Endothelial cell of umbilical vein (primary cell): ENCODE measurements around the gene SIRT2. TPM values are rescaled to one million over a fixed set of nuclear protein-coding genes. Genes with fewer than 3 reads are reported as not detected.

ENCODE experiments used
- BruUV-seq: library from RNA; stranded (reverse); fragments of 400-500 nt; replicated peaks from 2 replicates; lab custom pipeline; 2021; lab: Mats Ljungman, UMichigan
- CTCF ChIA-PET: fragments of 300-600, 350-600 bp; sonication (Branson Sonifier 250); formaldehyde crosslinking; loops from one replicate; lab custom pipeline; 2021; ENCODE audit warnings: antibody characterized with exemption, inconsistent platforms; lab: Charles Lee
- POLR2A ChIA-PET: fragments of 300-600, 350-600 bp; sonication (Branson Sonifier 250); formaldehyde crosslinking; loops from one replicate; lab custom pipeline; 2021; ENCODE audit warnings: antibody characterized with exemption, inconsistent platforms; lab: Charles Lee
- DNase-seq: peaks from one replicate; pipeline ENCODE4 v3.0.0-alpha.2; 2011; ENCODE audit warnings: low read depth, low spot score
- FAIRE-seq: peaks from 2 replicates; lab custom pipeline; 2011; peaks lifted over from hg19 to GRCh38; lab: Jason Lieb, UNC
- H2AFZ ChIP-seq: 2 replicates; pipeline ENCODE4 v1.6.0; 2012; ENCODE audit warnings: low read depth, low read length, control low read depth, inconsistent platforms
- H3K27ac ChIP-seq: 2 replicates; pipeline ENCODE4 v1.5.1; 2011; ENCODE audit warnings: low read depth, mild to moderate bottlenecking, control low read depth, low read length, moderate library complexity; ENCODE audit not compliant: insufficient read depth
- H3K27me3 ChIP-seq, 2 experiments: 2 replicates each; pipeline versions ENCODE4 v1.6.0 to v1.6.1; 2011; ENCODE audit warnings: low read length in 2 of 2, mixed read lengths in 1 of 2; ENCODE audit not compliant: control insufficient read depth in 2 of 2, insufficient read depth in 2 of 2
- H3K36me3 ChIP-seq, 2 experiments: 2 replicates in 1 of 2; 3 replicates in 1 of 2; pipeline ENCODE4 v1.5.1; 2011; ENCODE audit warnings: low read length in 2 of 2, mild to moderate bottlenecking in 1 of 2, moderate library complexity in 1 of 2; ENCODE audit not compliant: control insufficient read depth in 2 of 2, insufficient read depth in 2 of 2; ENCODE audit errors: extremely low read depth in 1 of 2
- H3K4me1 ChIP-seq: 3 replicates; pipeline ENCODE4 v1.5.1; 2011; ENCODE audit warnings: mild to moderate bottlenecking, low read length; ENCODE audit not compliant: control insufficient read depth, insufficient read depth; ENCODE audit errors: extremely low read depth
- H3K4me2 ChIP-seq: 2 replicates; pipeline ENCODE4 v1.6.1; 2011; ENCODE audit warnings: low read length, control low read depth, mixed read lengths; ENCODE audit not compliant: insufficient read depth
- H3K4me3 ChIP-seq, 3 experiments: fragments of 200-600 bp in 1 of 3; sonication (generic), shearing (Covaris generic) in 1 of 3; replicated peaks in 1 of 3; 2 replicates each; pipeline ENCODE4 v1.5.1; 2011 to 2016; ENCODE audit warnings: control low read depth in 3 of 3, low read length in 3 of 3, mild to moderate bottlenecking in 2 of 3, inconsistent platforms in 1 of 3, low read depth in 1 of 3, moderate library complexity in 1 of 3; ENCODE audit not compliant: insufficient read depth in 1 of 3
- H3K79me2 ChIP-seq: 2 replicates; pipeline ENCODE4 v1.6.0; 2012; ENCODE audit warnings: low read length, inconsistent platforms; ENCODE audit not compliant: control insufficient read depth, insufficient read depth
- H3K9ac ChIP-seq: replicated peaks from 2 replicates; pipeline ENCODE3; 2011; ENCODE audit warnings: low read length, control low read depth; ENCODE audit not compliant: insufficient read depth; ENCODE audit errors: extremely low read depth
- H3K9me1 ChIP-seq: replicated peaks from 3 replicates; pipeline ENCODE4 v1.6.0; 2011; ENCODE audit warnings: mild to moderate bottlenecking, low read length; ENCODE audit not compliant: control insufficient read depth, insufficient read depth; ENCODE audit errors: extremely low read depth
- H3K9me3 ChIP-seq: replicated peaks from 2 replicates; pipeline ENCODE4 v1.5.1; 2012; ENCODE audit warnings: low read length, inconsistent platforms; ENCODE audit not compliant: control insufficient read depth, insufficient read depth
- H4K20me1 ChIP-seq: replicated peaks from 2 replicates; pipeline ENCODE3; 2011; ENCODE audit warnings: mild to moderate bottlenecking, low read length; ENCODE audit not compliant: control insufficient read depth, insufficient read depth; ENCODE audit errors: extremely low read depth
- EZH2 ChIP-seq: IDR thresholded peaks from 2 replicates; pipeline ENCODE4 v1.6.1; 2012; ENCODE audit warnings: borderline replicate concordance, low read depth, mild to moderate bottlenecking, moderate library complexity, low read length, inconsistent platforms; ENCODE audit not compliant: severe bottlenecking
- FOS ChIP-seq: IDR thresholded peaks from 2 replicates; pipeline ENCODE4 v1.6.1; 2011; ENCODE audit warnings: mild to moderate bottlenecking, low read length, moderate library complexity, borderline replicate concordance; ENCODE audit not compliant: insufficient read depth
- GATA2 ChIP-seq: IDR thresholded peaks from 2 replicates; pipeline ENCODE4 v1.7.0; 2011; ENCODE audit warnings: low read depth, mild to moderate bottlenecking, moderate library complexity, mixed read lengths, low read length; ENCODE audit not compliant: insufficient read length, insufficient read depth
- JUN ChIP-seq: IDR thresholded peaks from 2 replicates; pipeline ENCODE4 v1.6.1; 2011; ENCODE audit warnings: borderline replicate concordance, low read depth; ENCODE audit not compliant: insufficient read length, insufficient read depth
- MYC ChIP-seq: IDR thresholded peaks from one replicate; pipeline ENCODE4 v1.6.1; 2011; ENCODE audit warnings: mild to moderate bottlenecking, low read depth, low read length
- POLR2A ChIP-seq: IDR thresholded peaks from 2 replicates; pipeline ENCODE4 v1.6.1; 2012; ENCODE audit warnings: low read depth, mild to moderate bottlenecking, control low read depth, low read length
- POLR2AphosphoS5 ChIP-seq: IDR thresholded peaks from 2 replicates; pipeline ENCODE4 v1.6.1; 2012; ENCODE audit warnings: low read depth, mild to moderate bottlenecking, control low read depth, low read length, moderate library complexity; ENCODE audit not compliant: insufficient read depth
- dilution Hi-C: fragments of 300-500 bp; cut with MboI; formaldehyde crosslinking; loops from one replicate; pipeline ENCODE4 v1.15.0; 2019; ENCODE audit warnings: low sequenced_read_pairs; ENCODE audit not compliant: extremely low pct_ligation_motif_present
- intact Hi-C: fragments of 100-400 bp; cut with micrococcal nuclease; formaldehyde crosslinking; loops from one replicate; pipeline ENCODE4 v1.10.0; 2022
- polyA plus RNA-seq, 4 experiments: library from polyadenylated mRNA; depleted of rRNA in 3 of 4; stranded (reverse) in 3 of 4; unstranded in 1 of 4; fragments of >200 nt; gene quantifications; 2 replicates each; pipeline versions ENCODE4 v1.2.1 to v1.2.3, GENCODE V29; 2011 to 2012; ENCODE audit warnings: missing spikeins in 1 of 4
- total RNA-seq: library from RNA; stranded (reverse); gene quantifications from 2 replicates; pipeline ENCODE4 v1.2.3, GENCODE V29; 2021
- TF ChIP-seq, protein P1 (sequence below), 2 donors: IDR thresholded peaks; 1 replicate in 1 of 2; 2 replicates in 1 of 2; pipeline ENCODE4 v1.5.1; 2011; ENCODE audit warnings: low read length in 2 of 2, mild to moderate bottlenecking in 2 of 2, moderate library complexity in 2 of 2, control low read depth in 1 of 2, inconsistent platforms in 1 of 2, low read depth in 1 of 2; ENCODE audit not compliant: insufficient read depth in 1 of 2; ENCODE audit errors: extremely low read depth in 1 of 2
- TF ChIP-seq, protein P2 (sequence below): IDR thresholded peaks from 2 replicates; pipeline ENCODE4 v1.6.1; 2011; ENCODE audit not compliant: insufficient read depth, insufficient read length

Gene SIRT2
- total and polyA plus RNA-seq, 2 donors (not counting 3 experiments of a cell fraction or from before 2014, with no cell fraction given): 47.6 to 72.5 TPM

DNA sequence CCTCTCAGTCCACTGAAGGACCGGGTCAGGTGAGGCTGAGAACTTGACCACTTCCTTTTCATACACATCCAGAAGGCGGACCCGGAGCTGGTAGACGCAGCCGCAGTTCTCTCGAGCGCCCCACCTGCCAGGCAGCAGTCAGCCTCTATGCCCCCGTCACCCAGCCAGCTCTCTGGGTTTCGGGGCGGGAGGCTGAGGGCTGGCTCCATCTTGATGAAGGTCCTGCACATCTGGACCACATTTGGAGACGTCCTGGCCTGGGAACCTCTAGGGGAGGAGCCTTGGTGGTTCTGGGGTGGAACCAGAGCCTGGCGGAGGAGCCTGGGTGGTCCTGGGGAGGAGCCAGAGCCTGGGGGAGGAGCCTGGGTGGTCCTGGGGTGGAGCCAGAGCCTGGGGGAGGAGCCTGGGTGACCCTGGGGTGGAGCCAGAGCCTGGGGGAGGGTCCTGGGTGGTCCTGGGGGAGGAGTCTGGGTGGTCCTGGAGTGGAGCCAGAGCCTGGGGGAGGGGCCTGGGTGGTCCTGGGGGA is 45.6 kb upstream of the SIRT2 start:
- no peaks in the 10 kb centered on the region for H3K79me2 ChIP-seq
- H2AFZ ChIP-seq: no peak overlapping the region
- peaks cover 0 to 2% of the 10 kb centered on the region in 2 experiments for H3K36me3 ChIP-seq
- H4K20me1 ChIP-seq: no peaks in the 10 kb centered on the region
- H3K4me1 ChIP-seq: peaks cover 4% of the 10 kb centered on the region
- CTCF ChIA-PET: interaction anchor here (0.9 kb wide), 1 partner anchor 15 kb away, joined by 3 read pairs; the partner anchor contains the start of genes MRPS12 and SARS2
- intact Hi-C loops: no loop called here
- BruUV-seq: no TSS peak
- H3K4me3 ChIP-seq: no peak overlapping the region
- no peak overlapping the region for H3K4me2 ChIP-seq
- dilution Hi-C loops: no loop called here
- POLR2A ChIA-PET: no interaction called here
- H3K27ac ChIP-seq: no peak overlapping the region
- no peak for DNase-seq
- no peak overlapping the region for H3K9ac ChIP-seq
- no peak for FAIRE-seq
- H3K9me3 ChIP-seq: no peaks in the 10 kb centered on the region
- TF ChIP-seq, protein P1, sequence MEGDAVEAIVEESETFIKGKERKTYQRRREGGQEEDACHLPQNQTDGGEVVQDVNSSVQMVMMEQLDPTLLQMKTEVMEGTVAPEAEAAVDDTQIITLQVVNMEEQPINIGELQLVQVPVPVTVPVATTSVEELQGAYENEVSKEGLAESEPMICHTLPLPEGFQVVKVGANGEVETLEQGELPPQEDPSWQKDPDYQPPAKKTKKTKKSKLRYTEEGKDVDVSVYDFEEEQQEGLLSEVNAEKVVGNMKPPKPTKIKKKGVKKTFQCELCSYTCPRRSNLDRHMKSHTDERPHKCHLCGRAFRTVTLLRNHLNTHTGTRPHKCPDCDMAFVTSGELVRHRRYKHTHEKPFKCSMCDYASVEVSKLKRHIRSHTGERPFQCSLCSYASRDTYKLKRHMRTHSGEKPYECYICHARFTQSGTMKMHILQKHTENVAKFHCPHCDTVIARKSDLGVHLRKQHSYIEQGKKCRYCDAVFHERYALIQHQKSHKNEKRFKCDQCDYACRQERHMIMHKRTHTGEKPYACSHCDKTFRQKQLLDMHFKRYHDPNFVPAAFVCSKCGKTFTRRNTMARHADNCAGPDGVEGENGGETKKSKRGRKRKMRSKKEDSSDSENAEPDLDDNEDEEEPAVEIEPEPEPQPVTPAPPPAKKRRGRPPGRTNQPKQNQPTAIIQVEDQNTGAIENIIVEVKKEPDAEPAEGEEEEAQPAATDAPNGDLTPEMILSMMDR (IDR thresholded peaks at IDR 0.05; ENCODE audit: extremely low read depth in 1 of 2, insufficient read depth in 1 of 2, low read depth in 1 of 2, low read length in 2 of 2): no peak
- TF ChIP-seq POLR2AphosphoS5 (no peak), MYC (no peak), GATA2 (no peak), FOS (no peak), JUN (no peak), EZH2 (no peak), POLR2A (no peak)
- TF ChIP-seq, protein P2, sequence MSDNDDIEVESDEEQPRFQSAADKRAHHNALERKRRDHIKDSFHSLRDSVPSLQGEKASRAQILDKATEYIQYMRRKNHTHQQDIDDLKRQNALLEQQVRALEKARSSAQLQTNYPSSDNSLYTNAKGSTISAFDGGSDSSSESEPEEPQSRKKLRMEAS: no peak
- no peaks in the 10 kb centered on the region for H3K9me1 ChIP-seq
- no peaks in the 10 kb centered on the region for H3K27me3 ChIP-seq
